Naive thymus-derived CD8-positive, alpha-beta T cell (primary cell): Measurements from ENCODE around the gene CC2D1A. TPM values are rescaled to one million over a fixed set of nuclear protein-coding genes. Genes with fewer than 3 reads are reported as not detected.

Source experiments
- ATAC-seq, 2 donors: fragments of 150-1000 bp; cut with Tn5 transposase in 1 of 2; sonication (Bioruptor Pico), chemical (Tn5 transposase) in 1 of 2; 1 replicate in 1 of 2; 2 replicates in 1 of 2; pipeline ENCODE4 v1.10.0; 2021; ENCODE audit warnings: mild to moderate bottlenecking in 2 of 2, moderate library complexity in 2 of 2
- POLR2A ChIA-PET: fragments of 350-600 bp; sonication (Branson Sonifier 250); formaldehyde crosslinking; loops from one replicate; lab custom pipeline; 2021; ENCODE audit warnings: antibody characterized with exemption; lab: Charles Lee
- DNase-seq, 10 donors: peaks; one replicate each; pipeline versions ENCODE4 v3.0.0 to v3.0.0-alpha.2; 2020 to 2022
- H3K27ac Mint-ChIP-seq, 10 donors: one replicate each; pipeline ENCODE4 v1.8.0; 2020 to 2022; ENCODE audit warnings: mild to moderate bottlenecking in 10 of 10, mixed read lengths in 10 of 10, moderate library complexity in 4 of 10, inconsistent platforms in 1 of 10
- H3K27me3 Mint-ChIP-seq, 5 donors: one replicate each; pipeline ENCODE4 v1.8.0; 2021 to 2022; ENCODE audit warnings: mixed read lengths in 5 of 5
- H3K36me3 Mint-ChIP-seq, 3 donors: one replicate each; pipeline ENCODE4 v1.8.0; 2020 to 2022; ENCODE audit warnings: mixed read lengths in 3 of 3, mild to moderate bottlenecking in 2 of 3, inconsistent platforms in 1 of 3
- H3K4me1 Mint-ChIP-seq, 4 donors: one replicate each; pipeline ENCODE4 v1.8.0; 2021 to 2022; ENCODE audit warnings: mixed read lengths in 4 of 4
- H3K4me3 Mint-ChIP-seq, 10 donors: one replicate each; pipeline ENCODE4 v1.8.0; 2020 to 2022; ENCODE audit warnings: mild to moderate bottlenecking in 10 of 10, mixed read lengths in 10 of 10, moderate library complexity in 6 of 10, inconsistent platforms in 1 of 10
- H3K9me3 Mint-ChIP-seq, 9 donors: one replicate each; pipeline ENCODE4 v1.8.0; 2020 to 2022; ENCODE audit warnings: mixed read lengths in 9 of 9, mild to moderate bottlenecking in 3 of 9, inconsistent platforms in 1 of 9, moderate library complexity in 1 of 9
- polyA plus RNA-seq, 3 donors: library from polyadenylated mRNA; unstranded; fragments of 300-500 nt; fragmentation: Illumina TruSeq; gene quantifications; one replicate each; pipeline ENCODE4 v1.2.3, GENCODE V29; 2021
- total RNA-seq, 8 experiments: library from RNA in 2 of 8; stranded (reverse) in 2 of 8; gene quantifications; one replicate each; pipeline ENCODE4 v1.2.3 and lab custom pipeline; 2021 to 2026

The CC2D1A gene
- total RNA-seq (10 to 100 TPM; 29.7 to 30.7 TPM), polyA plus RNA-seq (10 to 100 TPM in 1 of 3 donors, 1 to 10 TPM in 2; 4.3 to 10.5 (median 5.5) TPM), total RNA-seq (lab: John Stamatoyannopoulos, UW) (12.8 to 31.3 (median 27.8) reads per million in 6 experiments)

DNA sequence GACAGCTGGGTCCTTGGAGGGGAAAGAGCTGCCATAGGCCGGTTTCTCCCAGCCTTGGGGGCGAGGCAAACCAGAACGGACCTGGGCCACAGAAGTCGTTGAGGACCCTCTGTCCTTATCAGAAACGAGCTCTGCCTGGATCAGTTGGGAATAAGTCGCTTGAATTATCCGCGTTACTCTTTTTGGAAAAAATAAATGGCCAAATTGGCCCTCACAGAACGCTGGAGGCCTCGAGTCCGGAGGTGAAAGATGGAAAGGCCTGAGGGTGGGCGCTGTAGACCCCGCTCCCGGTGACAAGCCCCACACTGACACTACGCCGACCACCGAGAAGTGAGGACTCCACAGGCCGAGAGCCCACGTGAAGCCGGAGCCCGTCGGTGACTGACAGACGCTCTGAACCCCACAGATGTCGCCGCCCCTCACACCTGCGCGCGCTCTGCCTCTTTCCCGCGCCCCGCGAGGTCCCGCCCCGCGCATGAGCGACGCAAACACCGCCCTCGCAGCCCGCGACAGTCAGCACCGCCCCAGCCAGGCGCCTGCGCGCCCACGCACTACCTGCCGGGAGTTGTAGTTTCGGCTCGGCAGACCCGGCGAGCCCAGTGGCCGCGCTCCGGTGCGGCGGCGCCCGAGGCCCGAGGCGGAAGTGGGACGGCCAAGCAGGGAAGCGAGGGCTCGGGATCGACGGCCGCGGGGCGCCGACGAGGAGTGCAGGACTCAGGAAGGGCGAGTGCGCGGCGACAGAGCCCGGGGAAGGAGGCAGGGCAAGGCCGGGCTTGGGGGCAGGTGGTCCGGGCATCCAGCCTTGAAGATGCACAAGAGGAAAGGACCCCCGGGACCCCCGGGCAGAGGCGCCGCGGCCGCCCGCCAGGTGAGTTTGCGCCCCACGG is at the start of gene CC2D1A, which contains the start of gene BRME1:
TSS of gene CC2D1A (plus strand) at position 568 of the 887 bp plus-strand sequence. CDS start at position 809, 241 bp downstream.
TSS of gene BRME1 (minus strand) at position 484 of the 887 bp plus-strand sequence. CDS start 1,225 bp downstream, outside the sequence.
- POLR2A ChIA-PET, result interaction anchor here (0.6 to 1.8 kb wide), 7 partner anchors 13 to 125 kb away, joined by 3 to 7 read pairs (median 4); partner anchors contain the start of genes IL27RA and RFX1
- no peaks in the 10 kb centered on the region for H3K9me3 Mint-ChIP-seq
- peaks cover 8 to 26% (median 20%) of the 10 kb centered on the region in 4 donors for H3K4me1 Mint-ChIP-seq
- ATAC-seq, result peak; percentile 98 to 99
- peak; percentile 88 to 96 (median 93) for DNase-seq
- no peaks in the 10 kb centered on the region for H3K27me3 Mint-ChIP-seq
- peak within 1 kb of the TSS; percentile 60 to 95 (median 90) for H3K27ac Mint-ChIP-seq
- peaks cover 0 to 15% (median 1%) of the 10 kb centered on the region in 3 donors for H3K36me3 Mint-ChIP-seq
- H3K4me3 Mint-ChIP-seq, result peak within 1 kb of the TSS; percentile 80 to 89 (median 88)

DNA sequence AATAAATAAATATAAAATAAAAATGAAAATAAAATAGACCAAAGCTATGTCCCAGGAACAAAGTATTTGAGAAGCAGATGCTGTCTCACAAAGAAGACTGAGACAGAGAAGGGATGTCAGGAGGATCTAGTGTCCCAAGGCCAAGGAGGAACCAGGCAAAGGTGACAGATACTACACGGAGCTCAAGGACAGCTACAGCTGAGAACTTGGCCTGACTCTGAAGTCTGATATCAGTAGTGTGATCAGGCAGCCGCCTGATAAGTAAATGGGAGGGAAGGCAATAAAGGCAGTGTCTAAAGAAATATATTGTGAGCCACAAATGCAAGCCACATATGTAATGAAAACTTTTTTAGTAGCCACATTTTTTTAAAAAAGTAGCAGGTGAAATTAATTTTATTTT is 49.5 kb upstream of the CC2D1A start:
- H3K9me3 Mint-ChIP-seq, result no peaks in the 10 kb centered on the region
- POLR2A ChIA-PET, result interaction anchor here (1.3 to 1.5 kb wide), 2 partner anchors 9 to 20 kb away, joined by 3 to 6 read pairs; no protein-coding TSS in a partner anchor
- no peak overlapping the region for H3K27ac Mint-ChIP-seq
- DNase-seq, result no peak
- H3K4me3 Mint-ChIP-seq, result no peak overlapping the region
- no peaks in the 10 kb centered on the region for H3K36me3 Mint-ChIP-seq
- ATAC-seq, result no peak
- H3K4me1 Mint-ChIP-seq, result peaks cover 3 to 11% (median 10%) of the 10 kb centered on the region in 4 donors
- H3K27me3 Mint-ChIP-seq, result no peaks in the 10 kb centered on the region

DNA sequence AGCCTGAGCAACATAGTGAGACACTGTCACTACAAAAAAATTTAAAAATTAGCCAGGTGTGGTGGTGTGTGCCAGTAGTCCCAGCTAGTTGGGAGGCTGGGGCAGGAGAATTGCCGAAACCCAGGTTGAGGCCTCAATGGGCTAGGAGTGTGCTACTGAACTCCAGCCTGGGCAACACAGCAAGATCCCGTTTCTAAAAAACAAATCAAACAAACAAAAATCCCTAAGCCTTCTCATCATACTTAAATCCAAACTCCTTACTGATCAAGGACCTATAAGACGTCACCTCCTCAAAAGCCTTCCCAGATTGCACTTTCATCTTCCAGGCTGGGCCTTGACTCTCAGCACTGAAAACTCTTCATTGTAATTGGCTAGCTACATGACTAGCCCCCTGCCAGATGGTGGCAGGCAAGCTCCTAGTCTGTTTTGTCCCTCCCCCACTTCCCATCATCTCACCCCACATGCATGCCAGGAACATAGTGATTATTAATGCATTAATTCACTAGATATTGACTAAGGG is 46.6 kb upstream of the CC2D1A start:
- H3K9me3 Mint-ChIP-seq, result no peaks in the 10 kb centered on the region
- peak overlapping the region in 4 of 10 donors; percentile 16 to 78 (median 32) for H3K27ac Mint-ChIP-seq
- ATAC-seq (no peak), DNase-seq (no peak)
- H3K4me1 Mint-ChIP-seq, result peaks cover 14 to 34% (median 27%) of the 10 kb centered on the region in 4 donors
- POLR2A ChIA-PET, result interaction anchor here (0.9 to 2.1 kb wide), 4 partner anchors 12 to 84 kb away, joined by 3 to 10 read pairs (median 4); no protein-coding TSS in a partner anchor
- peaks cover 2 to 10% (median 9%) of the 10 kb centered on the region in 5 donors for H3K27me3 Mint-ChIP-seq
- H3K4me3 Mint-ChIP-seq, result no peak overlapping the region
- peaks cover 0 to 2% (median 0%) of the 10 kb centered on the region in 3 donors for H3K36me3 Mint-ChIP-seq

DNA sequence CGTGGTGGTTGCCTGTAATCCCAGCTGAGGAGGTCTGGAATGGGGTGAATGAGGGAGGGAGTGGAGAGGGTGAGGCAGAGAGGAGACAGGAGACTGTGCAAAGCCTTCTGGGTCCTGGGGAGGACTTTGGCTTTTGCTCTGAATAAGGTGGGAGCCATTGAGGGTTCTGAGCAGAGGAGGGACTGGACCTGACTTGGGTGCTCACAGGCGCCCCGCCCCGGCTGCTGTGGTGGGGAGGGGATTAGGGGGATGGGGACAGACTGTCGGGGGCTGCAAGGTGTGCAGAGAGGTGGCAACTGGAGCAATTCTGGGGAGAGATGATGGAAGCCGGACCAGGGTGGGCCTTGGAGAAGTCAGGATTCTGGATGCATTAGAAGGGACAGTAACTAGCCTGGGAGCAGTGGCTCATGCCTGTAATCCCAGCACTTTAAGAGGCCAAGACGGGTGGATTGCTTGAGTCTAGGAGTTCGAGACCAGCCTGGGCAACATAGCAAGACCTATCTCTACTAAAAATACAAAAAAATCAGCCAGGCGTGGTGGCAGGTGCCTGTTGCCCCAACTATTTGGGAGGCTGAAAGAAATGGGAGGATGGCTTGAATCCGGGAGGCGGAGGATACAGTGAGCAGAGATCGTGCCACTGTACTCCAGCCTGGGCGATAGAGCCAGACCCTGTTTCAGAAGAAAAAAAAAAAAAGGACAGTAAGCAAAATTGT is 45.2 kb upstream of the CC2D1A start:
- no peaks in the 10 kb centered on the region for H3K9me3 Mint-ChIP-seq
- peak overlapping the region; percentile 87 to 97 (median 92) for H3K4me3 Mint-ChIP-seq
- peaks cover 0 to 2% (median 0%) of the 10 kb centered on the region in 3 donors for H3K36me3 Mint-ChIP-seq
- H3K27ac Mint-ChIP-seq, result peak overlapping the region in 9 of 10 donors; percentile 56 to 99 (median 95)
- peaks cover 16 to 38% (median 31%) of the 10 kb centered on the region in 4 donors for H3K4me1 Mint-ChIP-seq
- POLR2A ChIA-PET, result interaction anchor here (0.6 to 4.6 kb wide), 10 partner anchors 9 to 220 kb away, joined by 3 to 73 read pairs (median 5); partner anchors contain the start of genes C19orf53 and ZSWIM4
- peaks cover 2 to 14% (median 12%) of the 10 kb centered on the region in 5 donors for H3K27me3 Mint-ChIP-seq
- ATAC-seq (no peak), DNase-seq (peak in 1 of 10 donors; percentile 56)

DNA sequence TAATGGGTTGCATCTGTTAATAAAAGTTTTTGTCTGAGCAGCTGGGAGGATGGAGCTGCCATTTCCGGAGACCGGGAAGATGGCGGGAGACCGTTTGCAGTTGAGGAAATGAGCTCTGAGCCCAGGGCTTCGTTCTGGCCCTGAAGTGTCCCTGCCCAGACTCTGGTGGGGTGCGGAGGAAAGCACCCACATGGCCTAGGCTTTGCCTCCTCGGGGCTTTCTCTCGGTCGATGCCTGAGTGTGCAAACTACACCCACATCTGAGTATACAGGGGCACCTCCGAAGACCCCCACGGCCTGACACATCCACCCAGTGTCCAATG is 44.6 kb upstream of the CC2D1A start:
- POLR2A ChIA-PET, result interaction anchor here (0.6 to 4.6 kb wide), 9 partner anchors 10 to 220 kb away, joined by 3 to 73 read pairs (median 5); partner anchors contain the start of genes C19orf53 and ZSWIM4
- ATAC-seq, result peak; percentile 11 to 33
- peaks cover 4 to 18% (median 15%) of the 10 kb centered on the region in 5 donors for H3K27me3 Mint-ChIP-seq

DNA sequence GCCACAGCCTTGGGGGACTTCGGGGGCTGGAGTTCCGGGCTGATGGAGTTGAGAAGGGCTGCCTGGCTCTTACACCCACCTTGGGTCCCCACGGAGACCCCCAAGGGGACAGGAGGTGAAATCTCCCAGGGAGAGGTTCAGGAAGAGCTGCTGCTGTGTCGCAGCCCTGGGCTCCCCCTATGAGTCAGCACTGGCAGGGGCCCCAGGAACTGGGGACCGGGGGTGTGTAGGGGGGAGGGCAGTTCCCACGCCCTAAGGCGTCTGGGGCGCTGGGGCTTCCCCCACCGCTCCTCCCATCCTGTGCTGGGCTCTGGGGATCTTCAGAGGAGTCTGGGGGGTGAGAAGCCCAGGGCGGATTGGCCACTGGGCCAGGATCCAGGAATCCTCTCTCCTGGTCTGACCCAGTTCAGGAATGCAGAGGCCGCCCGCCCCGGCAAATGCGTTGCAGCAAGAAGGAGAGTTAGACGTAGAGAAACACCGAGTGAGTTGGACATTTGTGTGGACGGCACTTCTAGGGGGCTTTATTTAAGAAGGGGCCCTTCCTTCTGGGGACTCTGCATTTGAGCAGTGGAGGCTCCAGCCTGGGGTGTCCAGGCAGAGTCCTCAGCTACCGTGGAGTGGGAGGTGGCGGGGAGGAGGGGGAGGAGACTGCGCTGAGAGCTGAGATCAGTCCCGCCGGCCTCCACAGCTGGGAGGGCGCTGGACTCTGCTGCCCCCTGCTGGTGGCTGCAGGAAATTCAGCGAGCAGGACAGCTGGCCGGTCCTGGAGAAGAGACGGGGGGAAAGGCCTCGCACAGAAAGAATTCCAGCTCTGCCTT is 44.1 kb upstream of the CC2D1A start:
- no peaks in the 10 kb centered on the region for H3K9me3 Mint-ChIP-seq
- ATAC-seq (peak; percentile 81 to 86), DNase-seq (peak; percentile 70 to 91 (median 86))
- H3K4me1 Mint-ChIP-seq, result peaks cover 21 to 43% (median 40%) of the 10 kb centered on the region in 4 donors
- H3K27ac Mint-ChIP-seq, result peak overlapping the region; percentile 84 to 99 (median 96)
- H3K27me3 Mint-ChIP-seq, result peaks cover 8 to 23% (median 20%) of the 10 kb centered on the region in 5 donors
- peak overlapping the region; percentile 87 to 97 (median 92) for H3K4me3 Mint-ChIP-seq
- H3K36me3 Mint-ChIP-seq, result peaks cover 0 to 4% (median 0%) of the 10 kb centered on the region in 3 donors
- POLR2A ChIA-PET, result interaction anchor here (0.5 to 4.6 kb wide), 16 partner anchors 9 to 519 kb away, joined by 3 to 73 read pairs (median 5); partner anchors contain the start of genes ADGRE5, C19orf53 and ZSWIM4

More for the DNA sequence above, 44.6 kb upstream of the CC2D1A start:
- DNase-seq, result peak in 1 of 10 donors; percentile 62
- H3K4me3 Mint-ChIP-seq, result peak overlapping the region; percentile 87 to 97 (median 92)
- peak overlapping the region; percentile 84 to 99 (median 96) for H3K27ac Mint-ChIP-seq
- peaks cover 0 to 2% (median 0%) of the 10 kb centered on the region in 3 donors for H3K36me3 Mint-ChIP-seq
- no peaks in the 10 kb centered on the region for H3K9me3 Mint-ChIP-seq
- peaks cover 17 to 39% (median 35%) of the 10 kb centered on the region in 4 donors for H3K4me1 Mint-ChIP-seq

DNA sequence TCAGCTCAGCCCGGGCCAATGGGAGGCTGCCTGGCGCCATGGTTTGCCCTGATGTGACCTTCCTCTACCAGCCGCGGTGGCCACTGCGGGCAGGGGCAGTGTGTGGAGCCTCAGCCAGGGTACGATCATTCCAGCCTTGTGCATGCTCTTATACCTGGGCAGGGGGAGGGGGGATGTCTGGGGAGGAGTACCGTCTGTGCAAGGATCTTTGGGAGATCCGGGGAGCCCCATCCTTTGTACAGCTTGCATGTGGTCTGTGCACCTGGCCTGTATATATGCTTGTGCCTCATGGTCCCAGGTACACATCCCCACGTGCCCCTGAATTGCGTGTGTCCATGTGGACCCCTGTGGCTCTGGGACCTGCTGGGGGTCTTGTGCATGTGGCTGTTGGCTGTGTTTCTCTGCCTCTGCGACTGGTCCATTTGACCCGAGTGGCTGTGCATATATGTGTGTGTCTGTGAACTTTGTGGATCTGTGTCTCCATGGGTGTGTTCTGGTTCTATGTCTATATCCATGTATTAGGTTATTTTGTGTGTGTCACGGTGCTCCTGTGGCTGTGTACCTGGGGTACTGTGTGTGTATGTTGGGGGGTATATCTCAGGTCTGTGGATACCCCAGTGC is 41.8 kb upstream of the CC2D1A start:
- H3K27me3 Mint-ChIP-seq, result peaks cover 8 to 33% (median 25%) of the 10 kb centered on the region in 5 donors
- ATAC-seq (no peak), DNase-seq (peak in 1 of 10 donors; percentile 58)
- peak overlapping the region; percentile 61 to 90 (median 84) for H3K4me3 Mint-ChIP-seq
- H3K4me1 Mint-ChIP-seq, result peaks cover 25 to 51% (median 46%) of the 10 kb centered on the region in 4 donors
- POLR2A ChIA-PET, result interaction anchor here (0.6 to 4.6 kb wide), 6 partner anchors 29 to 169 kb away, joined by 3 to 73 read pairs (median 6); partner anchors contain the start of gene C19orf53
- H3K9me3 Mint-ChIP-seq, result no peaks in the 10 kb centered on the region
- H3K27ac Mint-ChIP-seq, result peak overlapping the region in 9 of 10 donors; percentile 1 to 81 (median 58)
- H3K36me3 Mint-ChIP-seq, result peaks cover 0 to 4% (median 0%) of the 10 kb centered on the region in 3 donors

DNA sequence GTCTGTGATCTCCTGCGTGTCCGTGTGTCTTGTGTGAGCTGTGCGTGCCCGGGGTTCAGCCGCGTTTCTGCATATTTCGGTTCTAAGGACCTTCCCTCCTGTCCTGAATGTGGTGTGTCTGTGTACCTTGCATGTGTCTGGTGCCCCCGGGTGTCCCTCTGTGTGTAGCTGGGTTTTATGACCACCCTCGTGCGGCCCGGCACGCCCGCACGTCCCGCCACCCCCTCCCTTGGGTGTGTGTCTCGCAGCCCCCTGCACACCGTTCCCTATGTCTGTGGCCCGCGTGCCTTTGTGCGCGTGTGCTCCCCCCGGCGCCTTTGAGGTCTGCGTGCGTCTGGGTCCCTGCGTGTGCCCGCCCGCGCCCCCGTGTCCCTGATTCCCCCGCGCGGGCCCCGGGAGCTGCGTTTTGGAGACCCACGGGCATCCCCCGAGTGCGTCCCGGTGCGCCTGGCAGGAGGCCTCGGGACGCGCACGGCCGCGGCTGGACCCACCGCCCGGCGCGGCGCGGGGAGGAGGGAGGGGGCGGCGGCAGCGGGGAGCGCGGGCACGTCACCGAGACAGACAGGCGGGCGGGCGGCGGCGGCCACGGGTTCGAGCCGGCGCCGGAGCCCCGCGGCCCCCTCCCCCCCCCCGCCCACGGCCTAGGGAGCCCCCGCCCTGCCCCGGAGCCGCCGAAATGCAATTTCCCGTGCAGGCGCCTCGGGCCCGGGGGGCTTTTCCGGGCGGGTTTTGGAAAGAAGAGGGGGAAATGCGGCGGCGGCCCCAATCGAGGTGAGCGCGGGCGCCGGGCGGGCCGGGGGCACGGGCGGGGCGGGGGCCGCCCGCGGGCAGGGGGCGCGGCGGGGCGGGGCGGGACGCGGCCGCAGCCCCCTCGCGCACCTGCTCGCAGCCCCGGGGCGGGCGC is 41.1 kb upstream of the CC2D1A start:
- peaks cover 0 to 4% (median 0%) of the 10 kb centered on the region in 3 donors for H3K36me3 Mint-ChIP-seq
- ATAC-seq, result peak in 1 of 2 donors; percentile 4
- DNase-seq, result peak in 1 of 10 donors; percentile 64
- peaks cover 27 to 57% (median 50%) of the 10 kb centered on the region in 4 donors for H3K4me1 Mint-ChIP-seq
- H3K9me3 Mint-ChIP-seq, result no peaks in the 10 kb centered on the region
- peak overlapping the region; percentile 61 to 90 (median 84) for H3K4me3 Mint-ChIP-seq
- peaks cover 8 to 33% (median 29%) of the 10 kb centered on the region in 5 donors for H3K27me3 Mint-ChIP-seq
- H3K27ac Mint-ChIP-seq, result peak overlapping the region; percentile 1 to 81 (median 60)
- POLR2A ChIA-PET, result interaction anchor here (0.6 to 4.6 kb wide), 5 partner anchors 77 to 123 kb away, joined by 3 to 73 read pairs (median 4); partner anchors contain the start of gene MRI1
